CD4-positive, alpha-beta T cell (primary cell): ENCODE data around the gene FOXN1. TPM values are rescaled to one million over a fixed set of nuclear protein-coding genes. Genes with fewer than 3 reads are reported as not detected.

Source experiments
- ATAC-seq: fragments of 200-7000 bp; cut with Tn5 transposase; one replicate; pipeline ENCODE4 v1.10.0; 2022; ENCODE audit warnings: mild to moderate bottlenecking; ENCODE audit not compliant: poor library complexity
- CTCF ChIA-PET: fragments of 350-600 bp; sonication (Branson Sonifier 250); formaldehyde crosslinking; loops from one replicate; lab custom pipeline; 2021; ENCODE audit warnings: antibody characterized with exemption, inconsistent platforms; lab: Charles Lee
- POLR2A ChIA-PET: fragments of 350-600 bp; sonication (Branson Sonifier 250); formaldehyde crosslinking; loops from one replicate; lab custom pipeline; 2021; ENCODE audit warnings: antibody characterized with exemption, inconsistent platforms; lab: Charles Lee
- DNase-seq, 14 experiments: peaks; one replicate each; pipeline ENCODE4 v3.0.0-alpha.2; 2013 to 2020; ENCODE audit warnings: mixed read lengths in 2 of 14
- H3K27ac ChIP-seq, 2 donors: one replicate each; pipeline versions ENCODE4 v1.5.1 to v1.7.0; 2013; ENCODE audit warnings: low read length in 2 of 2, low read depth in 1 of 2, mild to moderate bottlenecking in 1 of 2
- H3K27me3 ChIP-seq, 2 experiments: 1 replicate in 1 of 2; 2 replicates in 1 of 2; pipeline versions ENCODE4 v1.6.1 to v1.7.0; 2013; ENCODE audit warnings: low read length in 2 of 2, control low read depth in 1 of 2, mild to moderate bottlenecking in 1 of 2, moderate library complexity in 1 of 2; ENCODE audit not compliant: insufficient read depth in 2 of 2, control insufficient read depth in 1 of 2
- H3K36me3 ChIP-seq: one replicate; pipeline ENCODE4 v1.6.1; 2013; ENCODE audit warnings: low read length, control low read depth; ENCODE audit not compliant: insufficient read depth
- H3K4me1 ChIP-seq: one replicate; pipeline ENCODE4 v1.6.1; 2013; ENCODE audit warnings: low read length, control low read depth; ENCODE audit not compliant: insufficient read depth
- H3K4me3 ChIP-seq: one replicate; pipeline ENCODE4 v1.5.1; 2013; ENCODE audit warnings: mild to moderate bottlenecking, low read length, moderate library complexity
- H3K9me3 ChIP-seq, 2 experiments: 1 replicate in 1 of 2; 2 replicates in 1 of 2; pipeline versions ENCODE4 v1.6.1 to v1.7.0; 2013; ENCODE audit warnings: low read length in 2 of 2, mild to moderate bottlenecking in 2 of 2, control low read depth in 1 of 2, moderate library complexity in 1 of 2; ENCODE audit not compliant: control insufficient read depth in 1 of 2, insufficient read depth in 1 of 2
- H3K27ac Mint-ChIP-seq: one replicate; pipeline ENCODE4 v1.8.0; 2020; ENCODE audit warnings: mixed read lengths
- H3K27me3 Mint-ChIP-seq: one replicate; pipeline ENCODE4 v1.8.0; 2021; ENCODE audit warnings: mixed read lengths
- H3K36me3 Mint-ChIP-seq: one replicate; pipeline ENCODE4 v1.8.0; 2021; ENCODE audit warnings: low read depth, mixed read lengths
- H3K4me1 Mint-ChIP-seq: one replicate; pipeline ENCODE4 v1.8.0; 2021; ENCODE audit warnings: low read depth, mixed read lengths
- H3K4me3 Mint-ChIP-seq: one replicate; pipeline ENCODE4 v1.8.0; 2020; ENCODE audit warnings: mild to moderate bottlenecking, mixed read lengths
- H3K9me3 Mint-ChIP-seq: one replicate; pipeline ENCODE4 v1.8.0; 2020; ENCODE audit warnings: mixed read lengths
- CTCF ChIP-seq: fragments of 200-600 bp; IDR thresholded peaks from one replicate; pipeline ENCODE4 v1.8.0; 2022; ENCODE audit warnings: antibody characterized with exemption, mild to moderate bottlenecking
- intact Hi-C, 2 experiments: fragments of 100-400 bp; cut with DNase I in 1 of 2; cut with micrococcal nuclease in 1 of 2; formaldehyde crosslinking; loops; one replicate each; pipeline versions ENCODE4 v1.15.1 to v1.9.0; 2023 to 2025; cut with DNase I, micrococcal nuclease
- total RNA-seq, 174 experiments: library from RNA in 2 of 174; stranded (reverse) in 2 of 174; gene quantifications; one replicate each; pipeline ENCODE4 v1.2.3 and lab custom pipeline; 2021 to 2026

FOXN1 gene
- total RNA-seq, 2 experiments from 2014 or later, result not detected

GRCh38 chr17:28523186-28523585 lies 17.0 kb downstream of the FOXN1 start:
- Mint-ChIP-seq H3K27me3 (no peaks in the 10 kb centered on the region), H3K4me1 (no peaks in the 10 kb centered on the region), H3K36me3 (no peaks in the 10 kb centered on the region), H3K27ac (no peak overlapping the region), H3K9me3 (no peaks in the 10 kb centered on the region), H3K4me3 (no peak overlapping the region)
- POLR2A ChIA-PET, result no interaction called here
- Histone ChIP-seq H3K27me3 (no peaks in the 10 kb centered on the region), H3K4me1 (no peaks in the 10 kb centered on the region), H3K4me3 (no peak overlapping the region), H3K9me3 (no peaks in the 10 kb centered on the region), H3K36me3 (no peaks in the 10 kb centered on the region), H3K27ac (no peak overlapping the region)
- ATAC-seq (no peak), DNase-seq (no peak)
- intact Hi-C loops, result no loop called here
- CTCF ChIA-PET, result no interaction called here
- TF ChIP-seq CTCF, result no peak

- POLR2A ChIA-PET, result no interaction called here
- H3K4me1 Mint-ChIP-seq, result no peaks in the 10 kb centered on the region
- DNase-seq, result no peak
These were observed 17.7 kb downstream of the FOXN1 start for GRCh38 chr17:28523876-28524275.

GRCh38 chr17:28524476-28525424 lies 18.6 kb downstream of the FOXN1 start:
- H3K4me3 ChIP-seq, result no peak overlapping the region
- no peak for DNase-seq
- no peak for ATAC-seq
- Mint-ChIP-seq H3K27ac (no peak overlapping the region), H3K36me3 (no peaks in the 10 kb centered on the region), H3K9me3 (no peaks in the 10 kb centered on the region), H3K27me3 (no peaks in the 10 kb centered on the region), H3K4me3 (no peak overlapping the region), H3K4me1 (no peaks in the 10 kb centered on the region)
- H3K36me3 ChIP-seq, result no peaks in the 10 kb centered on the region
- H3K9me3 ChIP-seq, result no peaks in the 10 kb centered on the region
- no peak for TF ChIP-seq CTCF
- H3K27me3 ChIP-seq, result no peaks in the 10 kb centered on the region
- no peaks in the 10 kb centered on the region for H3K4me1 ChIP-seq
- intact Hi-C loops, result no loop called here
- H3K27ac ChIP-seq, result no peak overlapping the region
- POLR2A ChIA-PET, result no interaction called here
- CTCF ChIA-PET, result no interaction called here

More at GRCh38 chr17:28523876-28524275, 17.7 kb downstream of the FOXN1 start:
- no peaks in the 10 kb centered on the region for H3K36me3 Mint-ChIP-seq
- Histone ChIP-seq H3K9me3 (no peaks in the 10 kb centered on the region), H3K36me3 (no peaks in the 10 kb centered on the region), H3K4me3 (no peak overlapping the region), H3K4me1 (no peaks in the 10 kb centered on the region), H3K27me3 (no peaks in the 10 kb centered on the region), H3K27ac (no peak overlapping the region)
- no peak for ATAC-seq
- no peak for TF ChIP-seq CTCF
- intact Hi-C loops, result no loop called here
- H3K27ac Mint-ChIP-seq, result no peak overlapping the region
- H3K9me3 Mint-ChIP-seq, result no peaks in the 10 kb centered on the region
- H3K27me3 Mint-ChIP-seq, result no peaks in the 10 kb centered on the region
- H3K4me3 Mint-ChIP-seq, result no peak overlapping the region
- CTCF ChIA-PET, result no interaction called here
